DOHH2 (cell line): Measurements from ENCODE around the gene PPARD.
A peak's percentile ranks its signal among the peaks of the same experiment; 100 is the strongest.

Experiments
- H3F3A ChIP-seq: fragments of 200-600 bp; sonication (generic), shearing (Covaris generic); 2 replicates; pipeline ENCODE4 v1.6.0; 2016; ENCODE audit warnings: antibody characterized with exemption, mild to moderate bottlenecking; ENCODE audit not compliant: control insufficient read depth, insufficient read depth
- H3K27ac ChIP-seq: fragments of 200-600 bp; sonication (generic); 2 replicates; pipeline ENCODE4 v1.5.1; 2014; ENCODE audit warnings: low read depth, mild to moderate bottlenecking, low read length, moderate library complexity
- H3K27me3 ChIP-seq: fragments of 200-600 bp; sonication (generic); 2 replicates; pipeline ENCODE4 v1.6.1; 2014; ENCODE audit warnings: mild to moderate bottlenecking, low read length, mixed read lengths; ENCODE audit not compliant: control insufficient read depth
- H3K36me3 ChIP-seq: fragments of 200-600 bp; sonication (generic); 2 replicates; pipeline ENCODE4 v1.6.1; 2014; ENCODE audit warnings: mild to moderate bottlenecking, low read length, moderate library complexity, mixed read lengths; ENCODE audit not compliant: control insufficient read depth
- H3K4me1 ChIP-seq: fragments of 200-600 bp; sonication (generic); 2 replicates; pipeline ENCODE4 v1.6.1; 2014; ENCODE audit warnings: mild to moderate bottlenecking, low read length, mixed read lengths; ENCODE audit not compliant: control insufficient read depth
- H3K4me2 ChIP-seq: fragments of 200-600 bp; sonication (generic); 2 replicates; pipeline ENCODE4 v1.6.0; 2014; ENCODE audit warnings: mild to moderate bottlenecking, low read length, moderate library complexity
- H3K4me3 ChIP-seq: fragments of 200-600 bp; sonication (generic); 2 replicates; pipeline ENCODE4 v1.5.1; 2014; ENCODE audit warnings: mild to moderate bottlenecking, low read length, mixed read lengths
- H3K79me2 ChIP-seq: fragments of 200-600 bp; sonication (generic); 2 replicates; pipeline ENCODE4 v1.6.1; 2014; ENCODE audit warnings: mild to moderate bottlenecking, low read length, mixed read lengths; ENCODE audit not compliant: control insufficient read depth
- H3K9me2 ChIP-seq: fragments of 200-600 bp; sonication (generic); replicated peaks from 2 replicates; pipeline ENCODE4 v1.6.1; 2014; ENCODE audit warnings: mild to moderate bottlenecking, low read length, mixed read lengths; ENCODE audit not compliant: control insufficient read depth
- H3K9me3 ChIP-seq: fragments of 200-600 bp; sonication (generic); 2 replicates; pipeline ENCODE4 v1.6.1; 2014; ENCODE audit warnings: antibody characterized with exemption, low read length, mixed read lengths; ENCODE audit not compliant: control insufficient read depth, insufficient read depth
- H4K20me1 ChIP-seq: fragments of 200-600 bp; sonication (generic); 2 replicates; pipeline ENCODE4 v1.6.0; 2014; ENCODE audit warnings: low read depth, mild to moderate bottlenecking, antibody characterized with exemption, low read length, moderate library complexity; ENCODE audit not compliant: control insufficient read depth, insufficient read depth
- EZH2phosphoT487 ChIP-seq: fragments of 200-600 bp; sonication (generic); IDR thresholded peaks from 2 replicates; pipeline ENCODE4 v1.6.1; 2017; ENCODE audit warnings: borderline replicate concordance, mild to moderate bottlenecking, antibody characterized with exemption, low read length, moderate library complexity, mixed read lengths
- TF ChIP-seq, protein P1 (sequence below): fragments of 200-600 bp; sonication (generic); IDR thresholded peaks from one replicate; pipeline ENCODE4 v1.5.1; 2014; ENCODE audit warnings: antibody characterized with exemption, mild to moderate bottlenecking, low read depth, low read length; ENCODE audit not compliant: poor library complexity, severe bottlenecking

PPARD gene

DNA sequence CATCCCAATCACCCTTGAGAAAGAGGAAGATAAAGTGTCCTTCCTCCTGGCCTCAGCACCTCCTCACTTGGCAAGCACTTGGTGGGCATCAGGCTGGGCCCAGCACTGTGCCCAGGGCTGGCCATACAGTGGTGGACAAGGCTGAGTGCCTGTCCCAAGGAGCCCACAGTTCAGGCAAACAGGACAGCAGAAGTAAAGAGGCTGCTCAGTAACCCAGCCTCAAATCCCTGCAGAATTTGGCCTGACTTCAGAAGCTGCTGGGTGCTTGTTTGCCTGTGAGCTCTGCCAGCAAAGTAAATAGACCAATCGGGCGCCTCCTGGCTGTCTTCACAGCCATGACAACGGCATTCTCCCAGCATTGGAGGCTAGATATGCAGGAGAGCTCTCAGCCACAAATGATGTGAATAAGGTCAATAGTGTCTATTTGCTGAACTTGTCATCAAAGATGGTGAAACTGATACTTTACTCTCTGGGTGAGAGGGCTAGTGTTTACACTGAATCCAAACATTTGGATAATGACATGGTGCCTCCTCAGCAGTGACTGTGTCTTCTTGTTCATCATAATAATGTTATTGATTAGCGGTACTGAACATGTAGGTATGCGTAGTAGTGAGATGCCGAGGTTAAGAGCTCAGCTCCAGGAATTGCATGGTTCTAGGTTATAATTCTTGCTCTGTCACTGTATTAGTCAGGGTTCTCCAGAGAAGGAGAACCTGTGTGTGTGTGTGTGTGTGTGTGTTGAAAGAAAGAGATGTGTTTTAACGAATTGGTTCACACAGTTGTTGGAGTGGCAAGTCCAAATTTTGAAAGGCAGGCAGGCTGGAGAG lies 72.9 kb downstream of the PPARD start:
- Histone ChIP-seq H3K36me3 (peaks cover 13% of the 10 kb centered on the region), H3F3A (no peaks in the 10 kb centered on the region; the same call in 1 of the 2 replicates), H4K20me1 (no peaks in the 10 kb centered on the region), H3K27ac (no peak overlapping the region), H3K4me2 (no peak overlapping the region), H3K4me3 (no peak overlapping the region), H3K9me2 (no peaks in the 10 kb centered on the region), H3K79me2 (no peaks in the 10 kb centered on the region), H3K27me3 (no peaks in the 10 kb centered on the region), H3K4me1 (peaks cover 43% of the 10 kb centered on the region), H3K9me3 (no peaks in the 10 kb centered on the region)
- TF ChIP-seq, protein P1, sequence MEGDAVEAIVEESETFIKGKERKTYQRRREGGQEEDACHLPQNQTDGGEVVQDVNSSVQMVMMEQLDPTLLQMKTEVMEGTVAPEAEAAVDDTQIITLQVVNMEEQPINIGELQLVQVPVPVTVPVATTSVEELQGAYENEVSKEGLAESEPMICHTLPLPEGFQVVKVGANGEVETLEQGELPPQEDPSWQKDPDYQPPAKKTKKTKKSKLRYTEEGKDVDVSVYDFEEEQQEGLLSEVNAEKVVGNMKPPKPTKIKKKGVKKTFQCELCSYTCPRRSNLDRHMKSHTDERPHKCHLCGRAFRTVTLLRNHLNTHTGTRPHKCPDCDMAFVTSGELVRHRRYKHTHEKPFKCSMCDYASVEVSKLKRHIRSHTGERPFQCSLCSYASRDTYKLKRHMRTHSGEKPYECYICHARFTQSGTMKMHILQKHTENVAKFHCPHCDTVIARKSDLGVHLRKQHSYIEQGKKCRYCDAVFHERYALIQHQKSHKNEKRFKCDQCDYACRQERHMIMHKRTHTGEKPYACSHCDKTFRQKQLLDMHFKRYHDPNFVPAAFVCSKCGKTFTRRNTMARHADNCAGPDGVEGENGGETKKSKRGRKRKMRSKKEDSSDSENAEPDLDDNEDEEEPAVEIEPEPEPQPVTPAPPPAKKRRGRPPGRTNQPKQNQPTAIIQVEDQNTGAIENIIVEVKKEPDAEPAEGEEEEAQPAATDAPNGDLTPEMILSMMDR, result peak; percentile 34
- TF ChIP-seq EZH2phosphoT487, result no peak

DNA sequence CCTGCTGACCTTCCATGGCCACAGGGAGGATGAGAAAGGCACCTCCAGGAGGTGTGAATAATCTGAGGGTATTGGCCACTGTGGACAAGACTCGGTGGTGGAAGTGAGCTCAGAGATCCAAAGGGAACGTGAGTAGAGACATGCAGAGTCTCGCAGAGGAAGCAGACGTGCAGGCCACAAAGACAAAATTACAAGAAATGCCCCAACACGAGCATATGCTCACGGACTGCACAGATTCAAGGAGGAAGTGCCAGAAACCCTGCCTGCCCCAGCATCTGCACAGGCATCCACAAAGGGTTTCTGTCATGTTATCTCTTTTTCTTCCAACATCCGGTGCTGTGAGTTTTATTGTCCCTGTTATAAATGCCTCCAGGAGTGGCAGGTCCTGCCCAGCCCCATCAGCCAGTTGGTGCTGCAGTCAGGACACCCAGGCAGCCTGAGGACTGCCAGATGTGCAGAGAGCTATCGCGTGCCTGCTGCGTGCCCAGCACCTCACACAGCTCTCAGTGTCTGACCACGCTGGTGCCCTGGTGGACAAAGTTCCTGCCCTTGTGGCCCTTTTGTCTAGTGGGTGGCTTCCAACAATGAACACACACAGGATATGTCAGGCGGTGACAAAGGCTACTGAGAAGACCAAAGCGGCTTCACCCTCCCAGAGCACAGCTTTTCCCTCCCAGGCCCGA lies 75.8 kb downstream of the PPARD start:
- Histone ChIP-seq H3K4me1 (peaks cover 29% of the 10 kb centered on the region), H3K4me3 (peak overlapping the region; percentile 55; the same call in 1 of the 2 replicates), H3K27ac (peak overlapping the region; percentile 28), H4K20me1 (no peaks in the 10 kb centered on the region), H3K36me3 (peaks cover 4% of the 10 kb centered on the region), H3K27me3 (no peaks in the 10 kb centered on the region), H3K79me2 (no peaks in the 10 kb centered on the region), H3F3A (no peaks in the 10 kb centered on the region; the same call in 1 of the 2 replicates), H3K4me2 (peak overlapping the region; percentile 72), H3K9me3 (no peaks in the 10 kb centered on the region), H3K9me2 (no peaks in the 10 kb centered on the region)
- TF ChIP-seq EZH2phosphoT487, result no peak
- TF ChIP-seq, protein P1, result no peak

DNA sequence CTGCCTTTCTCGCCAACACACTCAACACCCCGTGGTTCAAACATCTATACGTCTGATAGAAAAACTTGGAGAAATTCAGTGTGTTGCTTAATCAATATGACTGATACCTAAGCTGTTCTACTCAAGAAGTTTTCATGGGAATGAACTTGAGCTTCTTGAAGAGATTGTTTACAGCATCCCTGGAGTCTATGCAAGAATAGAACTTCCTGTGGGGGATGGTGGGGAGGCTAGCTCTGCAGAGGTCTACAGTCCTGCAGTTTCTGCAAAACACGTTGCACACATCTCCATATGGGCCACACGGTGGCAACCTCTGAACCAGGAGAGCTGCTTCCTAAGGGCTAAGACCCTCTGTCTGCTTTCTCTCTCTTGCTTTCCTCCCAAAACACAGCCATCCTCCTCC lies 77.1 kb downstream of the PPARD start:
- Histone ChIP-seq H3F3A (no peaks in the 10 kb centered on the region; the same call in 1 of the 2 replicates), H3K27me3 (no peaks in the 10 kb centered on the region), H3K4me1 (peaks cover 29% of the 10 kb centered on the region), H3K4me2 (peak overlapping the region; percentile 72), H4K20me1 (no peaks in the 10 kb centered on the region), H3K9me2 (no peaks in the 10 kb centered on the region), H3K36me3 (peaks cover 5% of the 10 kb centered on the region), H3K27ac (peak overlapping the region; percentile 28), H3K79me2 (no peaks in the 10 kb centered on the region), H3K9me3 (no peaks in the 10 kb centered on the region), H3K4me3 (peak overlapping the region; percentile 55)
- TF ChIP-seq, protein P1, result peak; percentile 80
- TF ChIP-seq EZH2phosphoT487, result no peak
